ENCODE data around the gene TMEM250.

DNA sequence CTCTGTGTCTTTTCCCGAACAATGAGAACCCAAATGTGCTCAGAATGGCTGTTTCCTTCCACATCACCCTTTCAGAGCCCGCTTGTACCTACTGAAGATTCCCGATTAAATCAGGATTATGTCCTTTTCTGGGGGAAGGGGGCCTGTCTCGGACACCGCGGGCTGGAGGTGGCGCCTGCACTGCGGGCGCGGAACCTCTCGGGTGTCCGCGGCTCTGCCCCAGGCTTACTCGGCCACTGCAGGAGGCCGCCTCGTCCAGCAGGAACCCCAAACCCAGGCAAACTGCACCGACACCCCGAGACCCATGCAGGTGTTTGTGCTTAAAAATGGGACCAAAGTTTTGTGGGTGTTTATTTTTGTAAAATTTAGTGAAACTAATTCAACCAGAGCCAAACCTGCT is 8.6 kb upstream of the TMEM250 start:
- TF ChIP-seq SUZ12 (IDR thresholded peaks at IDR 0.05), result no peak
- TF ChIP-seq SP1 (IDR thresholded peaks at IDR 0.05), result no peak
- no peak for TF ChIP-seq FOXA1 (IDR thresholded peaks at IDR 0.05)
- no peak for TF ChIP-seq ARNT (IDR thresholded peaks at IDR 0.05)
- no peak for TF ChIP-seq FOXM1 (IDR thresholded peaks at IDR 0.05; ENCODE audit: borderline replicate concordance)
- no peak for TF ChIP-seq PKNOX1 (IDR thresholded peaks at IDR 0.05)

Data from HEK293T (cell line).